ENCODE results near the gene NR4A3. TPM values are rescaled to one million over a fixed set of nuclear protein-coding genes. Genes with fewer than 3 reads are reported as not detected.

Gene NR4A3
- polyA plus RNA-seq, 2 of the 4 experiments (the other 2 are of a cell fraction) = 1.6 to 2.0 TPM

GRCh38 chr9:99835581-99835980 lies 13.9 kb downstream of the NR4A3 start (continued):
- TF ChIP-seq ESRRA (IDR thresholded peaks at IDR 0.05; ENCODE audit: borderline replicate concordance, low read length) = no peak
- no peak for TF ChIP-seq CEBPB (IDR thresholded peaks at IDR 0.05)
- TF ChIP-seq SREBF2 (IDR thresholded peaks at IDR 0.05) = no peak
- TF ChIP-seq NR3C1 (IDR thresholded peaks at IDR 0.05) = no peak
- TF ChIP-seq BCL3 (IDR thresholded peaks at IDR 0.05) = no peak
- no peak for TF ChIP-seq RNF2 (IDR thresholded peaks at IDR 0.05; ENCODE audit: borderline replicate concordance, low read depth)
- no peak for TF ChIP-seq PBX3 (IDR thresholded peaks at IDR 0.05)
- no peak for TF ChIP-seq FOXS1 (CRISPR knock-in tag; IDR thresholded peaks at IDR 0.05)
- TF ChIP-seq KDM1A (IDR thresholded peaks at IDR 0.05; ENCODE audit: low read depth) = no peak

GRCh38 chr9:99840072-99840471 lies 18.4 kb downstream of the NR4A3 start:
- WGBS (ENCODE audit: missing lambda C conversion rate) = 89% methylated on average over 1 of the region's 1 CpG
- ATAC-seq = peak; percentile 21 to 31; a peak in 4 of 6 replicates
- no peak for TF ChIP-seq TFCP2L1 (CRISPR knock-in tag; IDR thresholded peaks at IDR 0.05)
- no peak for TF ChIP-seq HOXB5 (CRISPR knock-in tag; IDR thresholded peaks at IDR 0.05)
- no peak for TF ChIP-seq ATOH8 (CRISPR knock-in tag; IDR thresholded peaks at IDR 0.05; ENCODE audit: low read depth)
- no peak for TF ChIP-seq RNF2 (IDR thresholded peaks at IDR 0.05; ENCODE audit: borderline replicate concordance, low read depth)
- no peak for TF ChIP-seq FOSB (CRISPR knock-in tag; IDR thresholded peaks at IDR 0.05)
- no peak for TF ChIP-seq NPAS2 (CRISPR knock-in tag; IDR thresholded peaks at IDR 0.05; ENCODE audit: borderline replicate concordance)
- no peak for TF ChIP-seq EHF (CRISPR knock-in tag; IDR thresholded peaks at IDR 0.05)
- TF ChIP-seq FOSL2 (IDR thresholded peaks at IDR 0.05) = no peak
- no peak for TF ChIP-seq FOSL2 (CRISPR knock-in tag; IDR thresholded peaks at IDR 0.05)
- no peak for TF ChIP-seq CBX8 (IDR thresholded peaks at IDR 0.05)
- no peak for TF ChIP-seq PHF8 (IDR thresholded peaks at IDR 0.05; ENCODE audit: borderline replicate concordance, low read depth)
- no peak for TF ChIP-seq REST (IDR thresholded peaks at IDR 0.05)
- no peak for TF ChIP-seq POLR2A (IDR thresholded peaks at IDR 0.05; ENCODE audit: low read length)
- TF ChIP-seq MAX (IDR thresholded peaks at IDR 0.05) = no peak
- no peak for TF ChIP-seq SMC3 (IDR thresholded peaks at IDR 0.05)
- TF ChIP-seq ZC3H11A (IDR thresholded peaks at IDR 0.05) = no peak
- no peak for TF ChIP-seq HES2 (IDR thresholded peaks at IDR 0.05)
- no peak for TF ChIP-seq HOXA7 (CRISPR knock-in tag; IDR thresholded peaks at IDR 0.05)
- no peak for TF ChIP-seq SREBF2 (IDR thresholded peaks at IDR 0.05)
- no peak for TF ChIP-seq CHD4 (IDR thresholded peaks at IDR 0.05; ENCODE audit: borderline replicate concordance)
- TF ChIP-seq ELK1 (IDR thresholded peaks at IDR 0.05; ENCODE audit: low read depth, low read length) = no peak

More at GRCh38 chr9:99840072-99840471, 18.4 kb downstream of the NR4A3 start:
- no peak for FAIRE-seq
- no peaks in the 10 kb centered on the region for H3K9me3 ChIP-seq
- no peak overlapping the region for H3K27ac ChIP-seq
- H3K4me1 ChIP-seq = no peaks in the 10 kb centered on the region
- no peak for DNase-seq (ENCODE audit: low read depth in 1 of 2, low spot score in 1 of 2)
- H3K4me3 ChIP-seq = no peak overlapping the region
- ChIA-PET CTCF (interaction anchor here (0.8 kb wide), 1 partner anchor 171 kb away, joined by 3 read pairs; no protein-coding TSS in a partner anchor), POLR2A (no interaction called here)
- H3K4me2 ChIP-seq = no peak overlapping the region
